ENCODE results near the gene BUD13. TPM values are rescaled to one million over a fixed set of nuclear protein-coding genes. Genes with fewer than 3 reads are reported as not detected.
A peak's percentile ranks its signal among the peaks of the same experiment; 100 is the strongest.

The BUD13 gene
- total and polyA plus RNA-seq, 10 of the 15 experiments (the other 5 are each of a cell fraction or from before 2014, with no cell fraction given), result 10.9 to 36.5 (median 24.7) TPM

DNA sequence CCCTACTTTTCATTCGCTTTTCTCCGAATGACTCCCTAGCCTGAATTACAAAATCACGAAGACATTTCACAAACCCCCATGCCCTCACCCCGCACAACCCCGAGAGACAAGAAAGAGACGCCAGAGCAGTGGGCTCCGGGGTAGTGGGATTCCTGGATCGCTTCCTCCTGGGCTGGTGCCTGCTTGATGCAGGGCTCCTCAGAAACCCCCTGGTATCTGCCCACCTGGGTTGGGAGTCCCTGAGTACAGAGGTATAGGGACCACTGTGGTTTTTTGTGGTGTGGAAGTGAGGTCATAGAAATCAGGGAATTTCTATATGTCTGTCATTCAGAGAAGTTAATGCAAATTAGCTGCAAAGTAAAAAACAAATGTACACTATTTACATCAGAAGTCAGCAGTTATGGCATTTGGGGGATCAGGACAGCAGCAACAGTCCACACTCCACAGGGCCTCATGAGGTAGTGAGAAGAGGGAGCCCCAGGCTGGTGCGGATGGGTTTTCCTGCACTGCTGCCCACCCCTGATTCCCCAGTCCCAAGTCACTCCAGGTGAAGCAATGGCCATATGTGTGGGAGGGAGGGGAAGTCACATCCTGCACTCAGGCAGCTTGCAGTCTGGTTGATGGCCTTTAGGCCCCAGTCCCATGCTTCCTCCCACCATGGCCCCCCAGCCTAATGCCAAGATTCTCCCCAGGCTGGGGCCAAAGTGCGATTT lies 39.6 kb downstream of the BUD13 start (continued):
- TF ChIP-seq KLF5 (IDR thresholded peaks at IDR 0.05; ENCODE audit: partially characterized antibody) (no peak), STAT3 (IDR thresholded peaks at IDR 0.05; ENCODE audit: low read depth, low read length) (no peak), ETV6 (conservative IDR thresholded peaks at IDR 0.05 in 1 of 2, IDR thresholded peaks at IDR 0.05 in 1 of 2; ENCODE audit: borderline replicate concordance in 1 of 2, low read depth in 1 of 2) (0 out of 4 replicates have a peak, but pooled peaks of 1 of the 2 experiments have one; percentile 18)

DNA sequence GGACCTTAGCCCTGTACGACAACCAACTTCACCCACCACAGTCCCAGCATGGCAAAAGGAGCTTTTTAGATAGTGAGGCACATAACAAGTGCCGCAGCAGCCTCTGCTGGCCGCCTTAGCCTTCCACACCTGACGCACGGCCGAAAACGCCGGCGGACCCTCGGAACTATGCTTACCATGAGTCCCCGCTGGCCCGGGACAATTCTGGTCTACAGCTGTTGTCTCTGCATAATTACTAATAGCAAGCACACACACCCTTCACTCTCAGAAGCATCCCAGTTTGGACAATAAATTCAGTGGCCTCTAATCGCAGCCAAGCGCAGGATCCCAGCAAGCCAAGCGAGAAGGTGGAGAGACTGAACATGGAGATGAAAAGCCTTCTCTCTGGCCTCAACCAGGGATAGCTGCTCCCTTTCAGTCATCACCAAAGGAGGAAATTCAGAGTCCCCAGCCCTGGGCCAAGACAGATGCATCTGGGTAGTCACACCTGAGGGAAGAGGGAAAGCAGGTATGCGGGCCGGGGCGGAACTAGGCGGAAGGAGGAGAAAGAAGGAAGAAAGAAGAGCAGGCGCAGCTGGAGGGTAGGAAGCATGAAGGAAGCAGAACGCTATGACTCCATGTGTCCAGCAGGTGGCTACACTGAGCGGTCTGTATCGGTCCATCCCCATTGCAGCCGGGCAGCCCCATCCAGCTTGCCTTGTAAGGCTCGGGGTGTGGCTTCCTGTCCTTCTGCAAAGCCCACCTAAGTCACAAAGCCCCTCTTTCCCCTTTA lies 40.3 kb downstream of the BUD13 start:
- in situ Hi-C loops (cut with MboI) (no loop called here), intact Hi-C loops (cut with micrococcal nuclease; ENCODE audit: unreplicated experiment) (loop anchor here (1.0 kb wide), 2 partner anchors 104 to 374 kb away; no protein-coding TSS in a partner anchor)
- ChIA-PET SMC1A (ENCODE audit: uncharacterized antibody, unreplicated experiment) (interaction anchor here (1.0 to 2.7 kb wide), 9 partner anchors 11 to 494 kb away, joined by 3 to 16 read pairs (median 4); partner anchors contain the start of gene PAFAH1B2), RAD21 (ENCODE audit: unreplicated experiment) (interaction anchor here (0.8 to 2.5 kb wide), 6 partner anchors 11 to 374 kb away, joined by 3 to 19 read pairs (median 10); partner anchors contain the start of gene APOA5), CTCF (interaction anchor here (0.6 to 5.9 kb wide), 30 partner anchors 10 to 449 kb away, joined by 3 to 58 read pairs (median 4); partner anchors contain the start of genes APOA5, PAFAH1B2 and SIDT2), POLR2A (interaction anchor here (0.6 kb wide), 1 partner anchor 38 kb away, joined by 3 read pairs; no protein-coding TSS in a partner anchor)
- Histone ChIP-seq H3K36me3 (ENCODE audit: control insufficient read depth in 2 of 2, insufficient read depth in 2 of 2, low read length in 1 of 2) (no peaks in the 10 kb centered on the region), H4K20me1 (ENCODE audit: control insufficient read depth, insufficient read depth) (no peaks in the 10 kb centered on the region), H3K4me1 (ENCODE audit: control insufficient read depth, insufficient read depth, low read length) (peaks cover 16% of the 10 kb centered on the region), H3K4me3 (no peak overlapping the region), H3K4me2 (ENCODE audit: control insufficient read depth, insufficient read depth) (peak overlapping the region; percentile 77), H3K27me3 (replicated peaks in 1 of 2; ENCODE audit: control insufficient read depth in 2 of 2, insufficient read depth in 2 of 2, low read length in 1 of 2) (no peaks in the 10 kb centered on the region; a peak in 1 of 4 replicates), H3K9ac (ENCODE audit: control insufficient read depth, insufficient read depth, low read length) (no peak overlapping the region), H3K79me2 (ENCODE audit: control insufficient read depth, insufficient read depth, low read length) (no peaks in the 10 kb centered on the region), H3K27ac (ENCODE audit: control insufficient read depth, insufficient read depth) (no peak overlapping the region), H2AFZ (ENCODE audit: control insufficient read depth, low read depth, low read length) (peak overlapping the region; percentile 61; the same call in 1 of the 2 replicates), H3K9me3 (replicated peaks; ENCODE audit: control insufficient read depth, insufficient read depth, low read length) (no peaks in the 10 kb centered on the region)
- DNase-seq (ENCODE audit: low read depth, low spot score) (peak; percentile 20), ATAC-seq (peak; percentile 95), FAIRE-seq (peak; percentile 97)
- WGBS (ENCODE audit: insufficient coverage, insufficient replicate concordance, low lambda C conversion rate, missing lambda C conversion rate), result 29% methylated on average over 23 of the region's 25 CpGs
- no TSS peak for BruUV-seq (replicated peaks)
- peak; percentile 66; the same call in 1 of the 2 replicates for TF ChIP-seq SMC3 (IDR thresholded peaks at IDR 0.05; ENCODE audit: borderline replicate concordance, low read length)
- TF ChIP-seq, protein P1, sequence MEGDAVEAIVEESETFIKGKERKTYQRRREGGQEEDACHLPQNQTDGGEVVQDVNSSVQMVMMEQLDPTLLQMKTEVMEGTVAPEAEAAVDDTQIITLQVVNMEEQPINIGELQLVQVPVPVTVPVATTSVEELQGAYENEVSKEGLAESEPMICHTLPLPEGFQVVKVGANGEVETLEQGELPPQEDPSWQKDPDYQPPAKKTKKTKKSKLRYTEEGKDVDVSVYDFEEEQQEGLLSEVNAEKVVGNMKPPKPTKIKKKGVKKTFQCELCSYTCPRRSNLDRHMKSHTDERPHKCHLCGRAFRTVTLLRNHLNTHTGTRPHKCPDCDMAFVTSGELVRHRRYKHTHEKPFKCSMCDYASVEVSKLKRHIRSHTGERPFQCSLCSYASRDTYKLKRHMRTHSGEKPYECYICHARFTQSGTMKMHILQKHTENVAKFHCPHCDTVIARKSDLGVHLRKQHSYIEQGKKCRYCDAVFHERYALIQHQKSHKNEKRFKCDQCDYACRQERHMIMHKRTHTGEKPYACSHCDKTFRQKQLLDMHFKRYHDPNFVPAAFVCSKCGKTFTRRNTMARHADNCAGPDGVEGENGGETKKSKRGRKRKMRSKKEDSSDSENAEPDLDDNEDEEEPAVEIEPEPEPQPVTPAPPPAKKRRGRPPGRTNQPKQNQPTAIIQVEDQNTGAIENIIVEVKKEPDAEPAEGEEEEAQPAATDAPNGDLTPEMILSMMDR (IDR thresholded peaks at IDR 0.05 in 2 of 3, conservative IDR thresholded peaks at IDR 0.05 in 1 of 3; ENCODE audit: control insufficient read depth in 2 of 3, extremely low read depth in 1 of 3, insufficient read depth in 1 of 3, low read depth in 3 of 3, low read length in 3 of 3), result peak; percentile 87 to 91 (median 89)
- TF ChIP-seq SMARCA5 (IDR thresholded peaks at IDR 0.05), result peak; percentile 39; the same call in 1 of the 2 replicates
- no peak for TF ChIP-seq NFXL1 (IDR thresholded peaks at IDR 0.05; ENCODE audit: borderline replicate concordance)
- TF ChIP-seq ETV6 (conservative IDR thresholded peaks at IDR 0.05 in 1 of 2, IDR thresholded peaks at IDR 0.05 in 1 of 2; ENCODE audit: borderline replicate concordance in 1 of 2, low read depth in 1 of 2), result no peak
- TF ChIP-seq ELK1 (IDR thresholded peaks at IDR 0.05; ENCODE audit: low read depth, low read length), result peak; percentile 28; the same call in 1 of the 2 replicates
- no peak for TF ChIP-seq IRF5 (IDR thresholded peaks at IDR 0.05; ENCODE audit: borderline replicate concordance)
- no peak for TF ChIP-seq IKZF1 (conservative IDR thresholded peaks at IDR 0.05)
- TF ChIP-seq JUNB (IDR thresholded peaks at IDR 0.05), result no peak
- peak; percentile 91 to 96 for TF ChIP-seq SRF (IDR thresholded peaks at IDR 0.05; ENCODE audit: low read depth in 2 of 2, low read length in 2 of 2)
